Left lung (tissue), 10 donors: ENCODE results near the gene IMPDH1. TPM values are rescaled to one million over a fixed set of nuclear protein-coding genes. Genes with fewer than 3 reads are reported as not detected.

Experiments used
- ATAC-seq: fragments of 200-7000 bp; cut with Tn5 transposase; one replicate; pipeline ENCODE4 v1.9.1; 2020; ENCODE audit warnings: moderate library complexity
- DNase-seq, 4 donors: peaks; one replicate each; pipeline ENCODE4 v3.0.0-alpha.2; 2013 to 2020
- H3K27ac ChIP-seq, 2 donors: fragments of 200-600 bp; sonication (generic) in 1 of 2; one replicate each; pipeline versions ENCODE4 v1.5.0 to v1.8.0; 2020 to 2021
- H3K27me3 ChIP-seq, 2 donors: fragments of 200-600 bp; sonication (generic) in 1 of 2; one replicate each; pipeline versions ENCODE4 v1.5.0 to v1.8.0; 2020 to 2021
- H3K36me3 ChIP-seq, 2 donors: fragments of 200-600 bp; sonication (generic) in 1 of 2; one replicate each; pipeline versions ENCODE4 v1.5.0 to v1.8.0; 2020 to 2021
- H3K4me1 ChIP-seq, 2 donors: fragments of 200-600 bp; one replicate each; pipeline ENCODE4 v1.8.0; 2021
- H3K4me3 ChIP-seq, 2 donors: fragments of 200-600 bp; sonication (generic) in 1 of 2; one replicate each; pipeline versions ENCODE4 v1.5.0 to v1.8.0; 2020 to 2021; ENCODE audit warnings: mild to moderate bottlenecking in 1 of 2
- H3K9me3 ChIP-seq, 2 donors: fragments of 200-600 bp; sonication (generic) in 1 of 2; one replicate each; pipeline versions ENCODE4 v1.5.0 to v1.8.0; 2020 to 2021
- intact Hi-C, 2 donors: fragments of 100-400 bp; cut with DNase I; formaldehyde crosslinking; loops; one replicate each; pipeline versions ENCODE4 v1.11.2 to v1.14.2; 2022
- polyA plus RNA-seq, 6 donors: library from polyadenylated mRNA; unstranded; fragments of 120-200 nt; gene quantifications; one replicate each; pipeline ENCODE4 v1.2.1, GENCODE V29; 2013; ENCODE audit not compliant: insufficient read length in 6 of 6
- total RNA-seq, 2 donors: library from RNA; stranded (reverse); fragmentation: NEBNext Ultra II Directional; extraction: Animal tissue kit (Norgen Biotek cat#: 25700); gene quantifications; one replicate each; pipeline ENCODE4 v1.2.1, GENCODE V29; 2021
- TF ChIP-seq, protein P1 (sequence below), 2 donors: fragments of 200-600 bp; sonication (generic) in 1 of 2; IDR thresholded peaks; one replicate each; pipeline versions ENCODE4 v1.5.0 to v1.8.0; 2021; ENCODE audit warnings: antibody characterized with exemption in 2 of 2
- donor health status: DM: no; HTN: yes; CAD: no.
- donor health status: DM: no; HTN: no; CAD: no.

The IMPDH1 gene
- total and polyA plus RNA-seq, 8 donors: 32.4 to 106 (median 38.2) TPM

DNA sequence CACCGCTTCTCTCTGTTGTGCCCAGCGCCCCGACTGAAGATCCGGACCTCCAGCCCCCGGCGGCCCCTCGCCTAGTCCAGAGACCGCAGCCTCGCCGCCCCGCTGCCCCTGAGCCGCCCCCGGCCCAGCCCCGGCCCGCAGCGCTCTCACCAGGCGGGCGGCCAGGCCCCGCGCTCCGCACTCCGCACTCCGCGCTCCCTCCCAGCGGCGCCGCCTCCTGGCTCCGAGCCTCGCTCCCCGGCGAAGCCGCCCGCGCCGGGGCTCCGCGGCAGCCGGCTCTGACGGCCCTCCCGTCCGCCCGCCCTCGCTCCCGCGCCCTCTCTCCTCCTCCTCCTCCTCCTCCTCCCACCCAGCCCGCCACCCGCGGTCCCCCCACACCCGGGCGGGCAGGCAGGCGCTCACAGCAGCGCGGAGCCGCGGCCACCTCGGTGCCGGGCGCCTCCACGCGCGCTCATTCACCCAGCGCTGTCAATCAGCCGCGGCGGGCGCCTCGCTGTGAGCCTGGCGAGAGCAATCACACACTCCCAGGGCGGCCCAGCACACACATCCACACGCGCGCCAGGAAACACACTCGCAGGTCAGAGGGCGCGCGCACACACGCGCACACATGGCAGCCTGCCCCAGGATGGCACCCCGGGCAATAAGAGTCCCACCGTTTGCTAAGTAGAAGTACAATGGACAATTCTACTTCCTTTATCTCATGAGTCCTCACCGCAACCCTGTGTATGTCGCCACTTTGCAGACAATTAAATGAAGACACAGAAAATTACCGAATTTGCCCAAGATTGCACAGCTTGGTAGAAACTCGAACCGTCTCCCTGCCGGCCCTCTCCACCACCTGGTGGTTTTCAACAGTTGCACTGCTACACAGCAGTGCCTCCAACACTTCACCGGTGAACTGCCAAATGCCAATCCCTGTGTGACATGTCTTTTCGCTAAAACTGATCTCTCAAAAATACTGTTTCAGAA is 48.1 kb downstream of the IMPDH1 start, which contains the start of gene PRRT4:
TSS of gene PRRT4 (minus strand) at position 280 of the 969 bp plus-strand sequence.
- peaks cover 12 to 68% of the 10 kb centered on the region in 2 donors for H3K27me3 ChIP-seq
- H3K27ac ChIP-seq: no peak within 1 kb of the TSS
- TF ChIP-seq, protein P1, sequence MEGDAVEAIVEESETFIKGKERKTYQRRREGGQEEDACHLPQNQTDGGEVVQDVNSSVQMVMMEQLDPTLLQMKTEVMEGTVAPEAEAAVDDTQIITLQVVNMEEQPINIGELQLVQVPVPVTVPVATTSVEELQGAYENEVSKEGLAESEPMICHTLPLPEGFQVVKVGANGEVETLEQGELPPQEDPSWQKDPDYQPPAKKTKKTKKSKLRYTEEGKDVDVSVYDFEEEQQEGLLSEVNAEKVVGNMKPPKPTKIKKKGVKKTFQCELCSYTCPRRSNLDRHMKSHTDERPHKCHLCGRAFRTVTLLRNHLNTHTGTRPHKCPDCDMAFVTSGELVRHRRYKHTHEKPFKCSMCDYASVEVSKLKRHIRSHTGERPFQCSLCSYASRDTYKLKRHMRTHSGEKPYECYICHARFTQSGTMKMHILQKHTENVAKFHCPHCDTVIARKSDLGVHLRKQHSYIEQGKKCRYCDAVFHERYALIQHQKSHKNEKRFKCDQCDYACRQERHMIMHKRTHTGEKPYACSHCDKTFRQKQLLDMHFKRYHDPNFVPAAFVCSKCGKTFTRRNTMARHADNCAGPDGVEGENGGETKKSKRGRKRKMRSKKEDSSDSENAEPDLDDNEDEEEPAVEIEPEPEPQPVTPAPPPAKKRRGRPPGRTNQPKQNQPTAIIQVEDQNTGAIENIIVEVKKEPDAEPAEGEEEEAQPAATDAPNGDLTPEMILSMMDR (IDR thresholded peaks at IDR 0.05): no peak
- peaks cover 0 to 39% of the 10 kb centered on the region in 2 donors for H3K4me1 ChIP-seq
- peak within 1 kb of the TSS; percentile 33 to 44 for H3K4me3 ChIP-seq
- ATAC-seq (peak; percentile 78), DNase-seq (peak in 2 of 4 donors; percentile 60 to 89)
- H3K9me3 ChIP-seq: no peaks in the 10 kb centered on the region
- intact Hi-C loops: no loop called here
- H3K36me3 ChIP-seq: no peaks in the 10 kb centered on the region

DNA sequence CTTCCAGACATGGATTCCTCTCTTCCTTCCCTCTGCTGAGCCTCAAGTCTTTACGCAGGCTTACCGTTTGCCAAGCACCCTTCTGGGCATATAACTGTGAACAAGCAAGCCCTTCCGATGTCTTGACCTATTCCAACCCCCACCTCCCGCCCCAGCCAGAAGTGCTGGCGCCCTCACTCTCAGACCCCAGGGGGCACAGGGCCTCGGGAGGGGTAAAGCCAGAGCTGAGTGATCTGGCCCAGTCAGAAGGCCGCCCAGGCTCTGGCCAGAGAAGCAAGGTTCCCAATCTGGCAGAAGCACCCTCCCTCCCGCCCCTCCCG is 49.5 kb downstream of the IMPDH1 start:
- H3K27me3 ChIP-seq: peaks cover 12 to 64% of the 10 kb centered on the region in 2 donors
- intact Hi-C loops: no loop called here
- no peak overlapping the region for H3K27ac ChIP-seq
- peaks cover 0 to 39% of the 10 kb centered on the region in 2 donors for H3K4me1 ChIP-seq
- TF ChIP-seq, protein P1 (IDR thresholded peaks at IDR 0.05): no peak
- no peaks in the 10 kb centered on the region for H3K9me3 ChIP-seq
- no peak for ATAC-seq
- H3K4me3 ChIP-seq: peak overlapping the region in 1 of 2 donors; percentile 44
- no peak for DNase-seq
- no peaks in the 10 kb centered on the region for H3K36me3 ChIP-seq

DNA sequence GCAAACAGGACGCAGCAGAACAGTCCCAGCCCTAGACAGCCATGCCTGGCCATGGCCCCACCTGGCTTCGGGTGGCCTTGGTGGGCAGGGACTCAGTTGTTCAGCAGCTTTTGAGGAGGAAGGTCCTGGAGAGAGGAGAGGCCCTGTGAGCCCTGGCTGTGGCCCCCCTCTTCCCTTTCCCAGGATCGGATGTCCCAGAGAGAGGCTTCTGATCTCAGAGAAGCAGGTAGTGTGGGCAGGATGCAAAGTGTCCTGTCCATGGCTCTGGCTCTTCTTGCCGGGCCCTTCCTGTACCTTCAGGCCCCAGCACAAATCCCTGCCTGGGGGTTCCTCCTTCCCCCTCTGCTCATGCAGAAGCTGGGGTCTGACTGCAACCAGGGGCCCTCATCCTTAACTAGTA is 49.8 kb downstream of the IMPDH1 start:
- H3K36me3 ChIP-seq: no peaks in the 10 kb centered on the region
- DNase-seq: no peak
- no peak overlapping the region for H3K27ac ChIP-seq
- TF ChIP-seq, protein P1 (IDR thresholded peaks at IDR 0.05): no peak
- peaks cover 12 to 67% of the 10 kb centered on the region in 2 donors for H3K27me3 ChIP-seq
- intact Hi-C loops: no loop called here
- peaks cover 0 to 39% of the 10 kb centered on the region in 2 donors for H3K4me1 ChIP-seq
- ATAC-seq: no peak
- no peaks in the 10 kb centered on the region for H3K9me3 ChIP-seq
- H3K4me3 ChIP-seq: no peak overlapping the region

DNA sequence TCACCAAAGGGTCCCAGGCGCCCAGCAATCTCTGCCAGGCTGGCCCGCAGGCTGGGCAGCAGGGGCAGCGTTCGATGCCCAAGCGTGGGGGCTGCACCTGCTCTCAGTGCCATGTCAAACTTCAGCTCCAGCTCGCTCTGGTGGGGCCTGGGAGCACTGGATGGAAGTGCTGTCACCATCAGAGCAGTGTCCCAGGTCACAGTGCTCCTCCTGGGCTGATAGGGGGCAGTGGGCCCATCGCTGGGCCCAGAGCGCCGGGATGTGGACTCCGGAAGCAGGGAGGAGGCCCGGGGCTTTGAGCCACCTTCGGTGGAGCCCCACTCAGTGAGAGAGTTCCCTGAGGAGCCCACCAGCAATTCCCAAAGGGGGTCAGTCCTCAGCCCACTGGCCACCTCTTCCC is 50.4 kb downstream of the IMPDH1 start:
- DNase-seq: no peak

DNA sequence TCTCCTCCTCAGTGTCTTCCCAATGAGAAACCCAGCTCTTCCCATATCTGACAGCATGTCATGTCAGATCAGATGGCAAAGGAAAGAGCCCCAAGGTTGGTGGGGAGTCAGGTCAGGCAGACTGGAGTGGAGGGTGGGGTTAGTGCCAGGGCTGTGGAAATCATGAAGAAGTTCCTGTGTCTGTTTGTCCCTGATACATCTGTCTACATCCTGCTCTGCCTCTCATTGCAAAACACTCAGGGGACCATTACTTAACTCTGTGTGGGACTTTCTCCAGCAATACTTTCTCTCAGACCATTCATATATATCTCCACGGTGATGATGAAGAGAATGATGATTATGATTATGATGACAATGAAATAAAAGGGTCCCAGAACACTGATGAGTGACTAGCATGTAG is 51.5 kb downstream of the IMPDH1 start:
- Histone ChIP-seq H3K36me3 (no peaks in the 10 kb centered on the region), H3K27ac (no peak overlapping the region), H3K4me1 (peaks cover 0 to 39% of the 10 kb centered on the region in 2 donors), H3K4me3 (no peak overlapping the region), H3K27me3 (peaks cover 17 to 70% of the 10 kb centered on the region in 2 donors), H3K9me3 (no peaks in the 10 kb centered on the region)
- DNase-seq (no peak), ATAC-seq (no peak)
- TF ChIP-seq, protein P1 (IDR thresholded peaks at IDR 0.05): no peak
- intact Hi-C loops: no loop called here

More for the DNA sequence above, 50.4 kb downstream of the IMPDH1 start:
- Histone ChIP-seq H3K4me3 (no peak overlapping the region), H3K9me3 (no peaks in the 10 kb centered on the region), H3K27me3 (peaks cover 12 to 70% of the 10 kb centered on the region in 2 donors), H3K27ac (no peak overlapping the region), H3K36me3 (no peaks in the 10 kb centered on the region), H3K4me1 (peaks cover 0 to 39% of the 10 kb centered on the region in 2 donors)
- intact Hi-C loops: no loop called here
- no peak for ATAC-seq
- TF ChIP-seq, protein P1 (IDR thresholded peaks at IDR 0.05): no peak
